GM21529 (cell line): ENCODE measurements around the gene TPRN.

Source experiments
- ATAC-seq: cut with Tn5 transposase; IDR thresholded peaks from one replicate; pipeline ENCODE4 v1.9.1; 2021; ENCODE audit not compliant: unreplicated experiment

TPRN gene

DNA sequence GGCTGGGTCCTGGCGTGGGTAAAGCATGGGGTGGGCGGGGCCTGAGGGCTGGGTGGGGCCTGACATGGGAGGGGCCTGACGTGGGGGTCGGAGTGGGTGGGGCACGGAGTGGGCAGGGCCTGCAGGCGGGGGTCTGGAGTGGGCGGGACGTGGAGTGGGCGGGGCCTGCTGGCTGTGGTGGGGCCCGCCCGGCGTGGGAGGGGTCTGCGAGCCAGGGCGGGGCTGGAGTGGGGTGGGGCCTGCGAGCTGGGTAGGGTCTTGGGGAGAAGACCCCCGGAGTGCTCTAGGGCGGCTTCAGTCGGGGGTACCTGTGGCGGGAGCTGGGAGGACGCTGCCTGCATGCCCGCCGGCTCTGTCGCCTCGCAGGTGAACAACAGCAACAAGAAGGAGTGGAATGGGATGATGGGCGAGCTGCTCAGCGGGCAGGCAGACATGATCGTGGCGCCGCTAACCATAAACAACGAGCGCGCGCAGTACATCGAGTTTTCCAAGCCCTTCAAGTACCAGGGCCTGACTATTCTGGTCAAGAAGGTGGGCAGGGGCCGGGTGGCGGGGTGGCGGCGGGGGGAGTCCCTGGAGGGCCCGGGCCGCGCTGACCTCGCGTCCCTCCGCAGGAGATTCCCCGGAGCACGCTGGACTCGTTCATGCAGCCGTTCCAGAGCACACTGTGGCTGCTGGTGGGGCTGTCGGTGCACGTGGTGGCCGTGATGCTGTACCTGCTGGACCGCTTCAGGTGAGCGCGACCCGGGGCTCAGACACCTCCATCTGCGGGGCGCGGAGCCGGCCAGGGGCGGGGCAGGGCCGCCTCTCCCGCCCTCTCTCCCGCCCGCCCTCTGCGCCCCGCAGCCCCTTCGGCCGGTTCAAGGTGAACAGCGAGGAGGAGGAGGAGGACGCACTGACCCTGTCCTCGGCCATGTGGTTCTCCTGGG, 38.7 kb downstream of the TPRN start:
- ATAC-seq = no peak

DNA sequence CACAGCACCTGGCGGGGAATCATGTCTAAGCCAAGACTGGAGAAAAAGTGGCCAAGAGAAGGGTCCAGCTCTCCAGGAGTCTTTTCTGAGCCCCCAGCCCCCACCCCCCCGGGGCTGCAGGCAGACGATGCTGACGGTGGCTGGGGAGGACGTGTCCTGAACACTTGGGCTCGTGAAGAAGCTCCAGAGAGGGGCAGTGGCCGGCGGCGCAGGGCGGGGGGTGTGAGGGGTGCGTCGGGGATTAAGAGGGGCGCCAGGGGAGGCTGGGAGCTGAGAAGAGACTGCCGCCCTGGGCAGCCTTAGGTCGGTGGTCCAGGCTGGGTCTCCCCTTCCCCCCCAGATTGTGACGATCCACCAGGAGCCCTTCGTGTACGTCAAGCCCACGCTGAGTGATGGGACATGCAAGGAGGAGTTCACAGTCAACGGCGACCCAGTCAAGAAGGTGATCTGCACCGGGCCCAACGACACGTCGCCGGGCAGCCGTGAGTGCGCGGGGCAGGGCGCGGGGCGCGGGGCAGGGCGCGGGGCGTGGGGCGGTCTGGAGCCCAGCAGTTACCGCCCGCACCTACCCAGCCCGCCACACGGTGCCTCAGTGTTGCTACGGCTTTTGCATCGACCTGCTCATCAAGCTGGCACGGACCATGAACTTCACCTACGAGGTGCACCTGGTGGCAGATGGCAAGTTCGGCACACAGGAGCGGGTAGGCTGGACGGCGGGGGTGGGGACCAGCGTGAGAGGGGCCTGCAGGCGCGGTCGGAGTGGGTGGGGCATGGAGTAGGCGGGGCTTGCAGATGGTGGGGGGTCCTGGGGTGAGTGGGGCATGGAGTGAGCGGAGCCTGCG, 39.6 kb downstream of the TPRN start:
- no peak for ATAC-seq

DNA sequence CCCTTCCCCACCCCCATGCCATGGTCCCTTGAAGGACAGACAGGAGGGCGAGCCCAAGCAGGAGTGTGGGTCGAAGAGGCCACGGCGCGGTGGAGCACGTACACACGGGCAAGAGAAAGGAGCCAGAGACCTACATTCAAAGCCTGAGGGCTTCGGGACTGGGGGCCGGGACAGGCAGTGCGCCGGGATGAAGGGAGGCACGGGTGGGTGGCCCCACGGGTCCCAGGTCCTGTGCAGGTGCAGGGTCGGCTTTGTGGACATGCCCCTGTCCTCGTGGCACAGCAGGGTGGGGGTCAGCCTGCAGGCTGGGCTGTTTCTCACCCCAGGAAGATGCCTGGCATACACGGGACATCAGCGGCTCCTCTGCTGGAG, 40.5 kb downstream of the TPRN start:
- no peak for ATAC-seq

DNA sequence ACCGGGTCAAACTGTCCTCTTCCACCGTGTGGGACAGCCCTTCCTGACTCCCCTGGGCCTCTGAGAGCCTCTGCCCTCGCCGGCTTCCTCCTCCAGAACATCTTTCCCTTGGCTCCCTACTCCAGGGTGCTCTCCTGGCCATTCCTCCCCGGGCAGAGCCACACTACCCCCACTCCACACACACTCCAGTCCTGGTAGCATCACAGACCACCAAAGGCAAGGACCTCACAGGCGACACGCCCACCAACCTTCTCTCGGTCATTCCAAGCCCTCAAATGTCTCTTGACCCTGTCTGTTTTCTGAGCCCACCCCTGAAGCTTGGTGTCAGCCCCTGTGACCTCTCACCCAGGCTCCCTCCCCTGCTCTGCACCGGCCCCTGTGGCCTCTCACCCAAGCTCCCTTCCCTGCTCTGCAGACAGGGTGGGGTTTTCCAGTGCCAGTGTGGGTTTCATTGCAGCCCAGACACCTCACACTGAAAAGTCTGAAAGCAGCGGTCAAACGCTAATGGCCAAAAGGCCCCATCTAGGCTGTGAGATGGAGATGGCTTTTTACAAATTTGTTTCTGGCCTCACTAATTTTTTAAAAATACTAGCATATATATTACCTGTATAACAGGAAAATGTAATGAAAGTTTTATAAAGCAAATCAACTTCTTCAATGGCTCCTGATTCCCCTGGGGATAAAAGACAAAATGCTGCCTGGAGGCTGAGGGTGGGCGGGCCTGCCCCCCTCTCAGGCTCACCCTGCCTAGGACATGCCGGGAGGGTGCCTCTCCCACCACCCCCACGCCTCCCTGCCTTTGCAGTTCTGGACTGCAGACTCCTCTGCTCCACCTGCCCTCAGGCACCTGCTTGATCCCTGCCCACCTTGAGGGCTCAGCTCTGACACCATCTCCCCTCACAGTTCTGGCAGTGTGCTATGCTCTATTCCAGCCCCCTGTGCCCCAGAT, 41.2 kb downstream of the TPRN start:
- ATAC-seq = no peak

DNA sequence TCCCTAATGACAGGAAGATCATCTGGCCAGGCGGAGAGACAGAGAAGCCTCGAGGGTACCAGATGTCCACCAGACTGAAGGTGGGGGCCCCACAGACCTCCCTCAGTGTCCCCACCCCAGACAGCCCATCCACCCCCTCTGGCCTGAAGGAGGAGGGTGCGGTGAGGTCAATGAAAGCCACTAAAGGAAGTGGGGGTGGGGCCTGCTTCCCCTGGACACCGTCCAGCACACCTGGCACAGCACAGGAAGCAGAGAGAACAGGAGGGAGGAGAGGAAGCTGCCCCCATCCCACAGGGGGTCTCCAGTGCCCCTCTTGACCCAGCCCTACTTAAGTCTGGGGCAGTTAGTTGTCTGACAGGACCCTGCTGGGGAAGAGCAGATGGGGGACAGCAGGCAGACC, 41.9 kb downstream of the TPRN start:
- ATAC-seq = no peak

DNA sequence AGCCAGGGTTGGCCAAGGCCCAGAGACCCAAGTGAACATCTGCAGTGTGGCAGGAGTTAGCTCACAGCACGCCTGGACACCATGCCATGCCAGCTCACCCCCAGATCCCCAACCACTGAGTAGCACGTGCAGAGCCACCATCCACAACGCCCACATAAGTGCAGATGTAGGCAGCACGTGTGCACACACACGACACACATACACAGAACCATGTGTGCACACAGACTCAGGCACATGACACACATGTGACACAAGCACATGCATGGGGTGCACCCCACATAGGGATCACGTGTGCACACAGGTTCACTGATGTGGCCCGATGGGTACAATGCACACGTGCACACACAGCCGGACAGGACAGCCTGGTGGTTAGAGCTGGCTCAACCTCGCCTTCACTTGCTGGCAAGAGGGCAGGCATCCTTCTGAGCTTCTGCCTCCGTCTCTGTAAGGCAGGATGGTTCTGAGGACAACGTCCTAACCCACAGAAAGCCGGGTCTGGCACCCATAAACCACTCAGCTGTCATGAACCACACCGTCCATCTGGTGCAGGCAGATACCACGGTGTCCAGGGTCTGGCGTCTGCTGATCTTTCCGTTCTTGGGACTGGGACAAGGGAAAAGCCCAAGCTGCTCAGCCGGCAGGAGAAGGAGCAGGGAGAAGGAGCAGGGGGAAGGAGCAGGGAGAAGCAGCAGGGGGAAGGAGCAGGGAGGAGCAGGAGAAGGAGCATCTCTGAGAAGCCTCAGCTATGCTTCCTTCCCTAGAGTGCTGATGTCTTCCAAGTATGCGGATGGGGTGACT, 42.7 kb downstream of the TPRN start:
- no peak for ATAC-seq

DNA sequence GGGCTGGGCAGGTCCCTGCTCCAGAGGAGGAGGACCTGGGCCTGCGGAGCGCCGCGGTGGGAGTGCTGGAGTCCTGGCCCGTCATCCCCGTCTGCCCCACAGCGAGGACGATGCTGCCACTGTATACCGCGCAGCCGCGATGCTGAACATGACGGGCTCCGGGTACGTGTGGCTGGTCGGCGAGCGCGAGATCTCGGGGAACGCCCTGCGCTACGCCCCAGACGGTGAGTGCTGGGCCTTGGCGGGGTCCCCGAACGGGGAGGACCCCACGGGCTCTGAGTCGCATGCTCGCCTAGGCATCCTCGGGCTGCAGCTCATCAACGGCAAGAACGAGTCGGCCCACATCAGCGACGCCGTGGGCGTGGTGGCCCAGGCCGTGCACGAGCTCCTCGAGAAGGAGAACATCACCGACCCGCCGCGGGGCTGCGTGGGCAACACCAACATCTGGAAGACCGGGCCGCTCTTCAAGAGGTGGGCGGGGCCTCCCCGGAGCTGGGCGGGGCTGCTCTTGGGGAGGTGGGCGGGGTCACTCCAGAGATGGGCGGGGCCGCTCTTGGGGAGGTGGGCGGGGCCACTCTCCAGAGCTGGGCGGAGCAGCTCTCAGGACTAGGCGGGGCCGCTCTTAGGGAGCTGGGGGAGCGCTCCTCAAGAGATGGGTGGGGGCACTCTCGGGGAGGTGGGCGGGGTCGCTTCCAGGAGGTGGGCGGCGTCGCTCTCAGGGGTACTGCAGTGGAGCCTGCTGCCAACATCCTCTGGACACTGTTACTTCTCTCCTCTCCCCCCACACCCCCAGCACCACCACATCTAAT, 43.8 kb downstream of the TPRN start:
- no peak for ATAC-seq

DNA sequence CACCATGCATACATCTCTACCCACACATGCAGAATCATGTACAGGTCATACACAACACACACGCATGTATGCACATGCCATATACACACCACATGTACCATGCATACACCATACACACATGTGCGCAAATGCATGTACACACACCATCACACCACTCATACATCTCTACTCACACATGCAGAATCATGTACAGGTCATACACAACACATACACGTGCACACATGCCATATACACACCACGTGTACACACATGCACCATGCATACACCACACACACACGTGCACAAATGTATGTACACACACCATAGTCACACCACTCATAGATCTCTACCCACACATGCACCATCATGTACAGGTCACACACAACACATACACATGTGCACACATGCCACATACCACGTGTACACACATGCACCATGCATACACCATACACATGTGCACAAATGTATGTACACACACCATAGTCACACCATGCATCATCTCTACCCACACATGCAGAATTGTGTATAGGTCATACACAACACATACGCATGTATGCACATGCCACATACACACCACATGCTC, 47.6 kb downstream of the TPRN start:
- no peak for ATAC-seq

DNA sequence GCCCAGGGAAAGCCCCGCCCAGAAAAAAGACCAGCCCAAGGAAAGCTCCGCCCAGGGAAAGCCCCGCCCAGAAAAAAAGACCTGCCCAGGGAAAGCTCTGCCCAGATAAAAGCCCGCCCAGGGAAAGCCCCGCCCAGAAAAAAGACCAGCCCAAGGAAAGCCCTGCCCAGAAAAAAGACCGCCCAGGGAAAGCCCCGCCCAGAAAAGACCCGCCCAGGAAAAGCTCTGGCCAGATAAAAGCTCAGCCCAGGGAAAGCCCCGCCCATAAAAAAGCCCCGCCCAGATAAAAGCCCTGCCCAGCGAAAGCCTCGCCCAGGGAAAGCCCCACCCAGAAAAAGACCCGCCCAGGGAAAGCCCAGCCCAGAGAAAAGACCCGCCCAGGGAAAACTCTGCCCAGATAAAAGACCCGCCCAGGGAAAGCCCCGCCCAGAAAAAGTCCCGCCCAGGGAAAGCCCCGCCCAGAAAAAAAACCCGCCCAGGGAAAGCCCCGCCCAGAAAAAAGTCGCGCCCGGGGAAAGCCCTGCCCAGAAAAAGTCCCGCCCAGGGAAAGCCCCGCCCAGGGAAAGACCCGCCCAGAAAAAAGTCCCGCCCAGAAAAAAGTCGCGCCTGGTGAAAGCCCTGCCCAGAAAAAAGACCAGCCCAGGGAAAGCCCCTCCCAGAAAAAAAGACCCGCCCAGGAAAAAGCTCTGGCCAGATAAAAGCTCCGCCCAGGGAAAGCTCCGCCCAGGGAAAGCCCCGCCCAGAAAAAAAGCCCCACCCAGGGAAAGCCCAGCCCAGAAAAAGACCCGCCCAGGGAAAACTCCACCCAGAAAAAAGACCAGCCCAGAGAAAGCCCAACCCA, 49.7 kb downstream of the TPRN start:
- ATAC-seq = peak; percentile 51

DNA sequence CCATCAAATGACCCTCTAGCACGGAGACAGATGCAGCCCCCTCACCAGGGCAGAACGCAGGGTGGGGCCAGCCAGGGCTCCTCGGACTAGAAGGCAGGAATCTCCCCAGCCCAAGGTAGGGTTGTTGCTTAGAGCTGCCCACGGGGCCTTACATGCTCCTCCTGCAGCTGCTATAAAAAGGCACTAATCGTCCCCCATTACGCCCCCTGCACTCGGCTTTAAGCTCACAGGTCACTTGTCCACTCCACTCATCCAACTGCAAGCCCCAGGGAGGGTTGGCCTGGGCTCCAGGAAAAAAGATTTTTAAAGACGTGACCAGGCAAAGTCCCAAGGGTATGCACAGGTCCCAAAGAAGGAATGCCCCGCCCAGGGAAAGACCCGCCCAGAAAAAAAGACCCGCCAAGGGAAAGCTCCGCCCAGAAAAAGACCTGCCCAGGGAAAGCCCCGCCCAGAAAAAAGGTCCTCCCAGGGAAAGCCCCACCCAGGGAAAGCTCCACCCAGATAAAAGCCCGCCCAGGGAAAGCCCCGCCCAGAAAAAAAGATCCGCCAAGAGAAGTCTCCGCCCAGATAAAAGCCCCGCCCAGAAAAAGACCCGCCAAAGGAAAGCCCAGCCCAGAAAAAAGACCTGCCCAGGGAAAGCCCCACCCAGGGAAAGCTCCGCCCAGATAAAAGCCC, 50.5 kb downstream of the TPRN start:
- ATAC-seq = peak; percentile 22

DNA sequence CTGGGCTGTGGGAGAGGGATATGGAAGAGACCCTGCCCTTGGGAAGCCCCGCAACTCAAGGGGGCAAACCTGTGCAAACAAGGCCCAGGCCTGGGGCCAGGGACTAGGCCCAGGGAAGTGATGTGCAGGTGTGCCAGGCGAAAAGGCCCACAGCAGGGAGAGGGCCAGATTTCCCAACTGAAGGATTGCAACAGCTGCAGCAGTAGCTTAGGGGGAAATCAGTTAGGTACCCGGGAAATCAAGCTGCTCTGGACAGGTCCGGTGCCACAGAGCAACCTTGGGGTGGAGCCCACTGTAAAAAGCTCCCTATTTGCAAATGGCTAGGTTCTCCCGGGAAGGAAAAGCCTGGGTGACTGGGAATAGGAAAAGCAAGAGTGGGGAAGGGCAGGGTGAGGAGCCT, 51.2 kb downstream of the TPRN start:
- no peak for ATAC-seq

DNA sequence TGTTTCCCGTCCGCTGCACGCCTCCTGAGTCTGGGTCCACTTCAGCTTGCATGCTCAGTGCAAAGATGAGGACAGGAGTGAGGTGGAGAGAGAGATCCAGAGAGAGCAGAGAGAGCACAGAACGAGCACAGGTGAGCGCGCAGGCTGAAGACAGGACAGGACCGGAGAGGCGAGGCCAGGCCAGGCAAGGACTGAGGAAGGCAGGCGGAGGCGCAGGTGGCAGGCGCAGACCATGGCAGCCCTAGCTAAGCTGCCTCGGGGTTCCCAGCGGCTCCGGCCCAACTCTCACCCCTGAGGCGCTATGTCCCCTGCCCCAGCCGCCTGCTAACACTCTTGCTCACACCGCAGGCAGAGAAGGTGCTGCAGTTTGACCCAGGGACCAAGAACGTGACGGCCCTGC, 51.9 kb downstream of the TPRN start:
- no peak for ATAC-seq

DNA sequence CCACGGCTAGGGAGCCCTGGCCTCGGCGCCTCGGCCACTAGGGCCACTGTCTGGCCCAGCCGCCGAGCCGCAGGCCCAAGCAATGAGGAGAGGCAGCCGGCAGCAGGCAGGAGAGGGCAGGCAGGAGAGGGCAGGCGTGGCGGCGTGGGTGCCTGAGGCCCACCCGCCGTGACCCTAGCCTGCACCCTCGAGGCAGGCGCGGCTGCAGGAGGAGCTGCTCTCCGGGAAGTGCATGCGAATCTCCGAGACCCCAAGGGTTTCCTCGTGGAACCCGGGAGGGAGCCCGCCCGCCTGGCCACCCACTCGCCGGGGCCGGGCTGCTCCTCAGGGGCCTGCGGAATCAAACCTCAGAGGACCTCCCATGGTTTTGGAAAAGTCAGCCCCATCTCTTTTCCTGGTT, 52.3 kb downstream of the TPRN start:
- ATAC-seq = no peak

DNA sequence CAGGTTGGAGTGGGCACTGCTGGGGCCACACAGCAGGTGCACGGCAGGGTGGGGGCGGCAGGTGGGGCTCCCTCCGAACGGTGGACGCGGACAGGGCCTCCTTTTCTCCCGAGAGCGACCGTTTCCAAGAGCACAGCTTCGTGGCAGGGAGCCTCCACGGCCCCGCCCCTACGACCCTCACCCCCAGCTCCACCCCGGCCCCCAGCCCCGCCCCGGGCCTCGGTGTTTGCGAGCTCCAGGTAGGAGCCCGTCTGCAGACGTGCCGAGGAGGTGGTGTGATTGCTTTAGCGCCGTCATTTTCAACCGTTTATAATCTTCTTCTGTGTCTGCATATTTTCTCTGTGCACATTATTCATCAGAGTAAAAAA, 52.8 kb downstream of the TPRN start:
- no peak for ATAC-seq

DNA sequence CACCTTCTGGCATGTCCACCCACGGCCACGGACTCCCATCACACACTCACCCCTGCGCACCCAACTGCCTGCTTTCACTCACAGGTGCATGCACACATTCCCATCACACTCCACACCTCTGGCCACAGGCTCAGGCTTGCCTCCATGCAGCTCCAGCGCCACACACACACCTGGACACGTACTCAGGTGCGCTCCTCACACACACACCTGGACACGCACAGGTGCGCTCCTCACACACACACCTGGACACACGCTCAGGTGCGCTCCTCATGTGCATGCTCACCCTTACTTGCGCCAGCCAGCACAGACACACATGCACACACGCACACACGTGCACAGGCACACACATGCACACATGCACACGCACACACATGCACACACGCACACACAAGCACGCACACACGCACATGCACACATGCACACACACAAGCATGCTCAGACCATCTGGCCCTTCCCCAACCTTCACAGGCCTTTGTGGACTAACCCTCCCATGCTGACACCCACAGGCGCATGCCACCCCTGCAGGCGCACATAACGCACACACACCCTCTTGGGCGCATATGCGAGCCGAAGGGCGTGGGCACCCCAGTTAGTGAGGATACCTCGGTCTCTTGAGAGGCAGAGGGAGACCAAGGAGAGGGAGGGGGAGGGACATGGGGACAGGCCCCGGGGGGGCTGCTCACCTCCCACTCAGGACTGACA, 53.3 kb downstream of the TPRN start:
- ATAC-seq = no peak

DNA sequence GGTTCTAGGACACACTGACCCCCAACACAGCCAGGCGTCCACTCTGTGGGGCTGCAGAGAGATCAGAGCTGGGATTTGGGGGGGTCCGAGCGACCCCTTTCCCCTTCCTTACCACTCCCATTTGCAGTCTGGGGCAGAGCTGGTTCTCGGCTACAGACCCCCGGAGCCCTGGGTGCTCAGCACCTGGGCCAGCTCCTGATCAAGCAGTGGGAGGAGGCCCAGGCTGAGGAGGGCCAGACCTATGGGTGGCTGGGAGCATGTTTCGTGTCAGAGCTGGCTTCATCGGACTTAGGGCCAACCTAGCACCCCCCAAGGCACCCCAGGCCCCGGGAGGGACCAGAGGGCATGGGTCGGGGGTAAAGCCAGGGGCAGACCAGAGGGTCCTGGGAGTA, 54.0 kb downstream of the TPRN start:
- ATAC-seq = no peak
